HG02642 (cell line): Measurements from ENCODE around the gene GABRG3.

ENCODE experiments used
- ATAC-seq: cut with Tn5 transposase; IDR thresholded peaks from one replicate; pipeline ENCODE4 v1.9.1; 2021; ENCODE audit warnings: mild to moderate bottlenecking; ENCODE audit not compliant: unreplicated experiment, poor library complexity

Gene GABRG3

DNA sequence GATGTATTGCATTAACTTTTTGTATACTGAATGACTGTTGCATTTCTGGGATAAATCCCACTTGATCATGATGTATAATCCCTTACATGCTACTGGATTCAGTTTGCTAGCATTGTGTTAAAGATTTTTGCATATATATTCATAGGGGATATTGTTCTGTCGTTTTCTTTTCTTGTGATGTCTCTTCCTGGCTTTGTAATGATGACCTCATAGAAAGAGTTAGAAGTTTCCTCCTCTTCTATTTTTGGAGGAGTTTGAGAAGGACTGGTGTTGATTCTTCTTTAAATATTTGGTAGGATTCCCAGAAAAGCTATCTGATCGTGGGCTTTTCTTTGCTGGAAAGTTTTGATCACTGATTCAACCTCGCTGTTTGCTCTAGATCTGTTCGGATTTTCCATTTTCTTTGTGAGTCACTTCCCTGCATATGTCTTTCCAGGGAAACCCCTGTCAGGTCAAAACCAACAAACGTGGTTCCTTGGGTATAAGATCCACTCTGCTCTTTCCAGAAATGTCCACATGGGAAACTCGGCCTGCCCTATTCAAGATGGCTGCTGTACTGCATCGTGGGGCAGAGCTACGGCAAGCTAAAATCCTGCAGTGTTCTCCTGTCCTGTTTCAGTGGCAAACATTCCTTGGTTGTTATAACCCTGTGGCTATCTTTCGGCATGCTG, 120.4 kb downstream of the GABRG3 start:
- no peak for ATAC-seq

DNA sequence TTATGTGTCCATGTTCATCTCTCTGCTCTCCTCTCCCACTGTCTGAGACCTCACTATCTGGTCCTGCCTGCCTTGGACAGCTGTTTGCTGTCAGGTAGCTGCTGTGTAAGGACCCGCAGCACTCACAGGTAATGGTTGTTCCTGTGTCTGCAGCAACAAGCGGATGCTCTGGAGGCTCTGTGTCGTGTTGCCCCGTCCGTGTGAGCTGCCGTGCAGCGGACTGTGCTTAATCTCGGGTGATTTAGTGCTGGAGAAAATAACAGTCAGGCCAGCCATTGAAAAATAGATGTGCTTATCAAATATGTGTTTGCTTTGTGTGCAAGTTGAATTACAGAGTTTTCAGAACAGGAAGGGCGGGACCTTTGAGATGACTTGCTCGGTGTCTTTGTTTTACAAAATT, 121.4 kb downstream of the GABRG3 start:
- ATAC-seq = no peak

DNA sequence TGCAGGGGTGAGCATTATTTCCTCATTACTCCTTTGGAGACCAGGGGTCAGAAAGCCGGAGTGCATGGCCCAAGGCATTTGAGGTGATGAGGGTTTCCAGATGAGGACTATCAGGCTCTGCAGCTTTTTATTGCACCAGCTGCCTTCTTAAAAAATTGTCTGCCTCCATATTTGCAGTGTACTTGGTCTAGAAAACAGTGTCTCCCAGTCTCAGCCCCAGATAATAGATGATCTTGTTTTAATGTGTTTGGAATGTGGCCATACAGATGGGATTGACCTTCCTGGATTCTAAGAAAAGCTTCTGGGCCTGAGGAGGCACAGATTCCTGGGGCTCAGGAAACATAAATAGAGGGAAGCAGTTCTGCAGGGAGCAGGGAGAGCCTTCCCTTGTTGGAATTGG, 123.3 kb downstream of the GABRG3 start:
- ATAC-seq = no peak

DNA sequence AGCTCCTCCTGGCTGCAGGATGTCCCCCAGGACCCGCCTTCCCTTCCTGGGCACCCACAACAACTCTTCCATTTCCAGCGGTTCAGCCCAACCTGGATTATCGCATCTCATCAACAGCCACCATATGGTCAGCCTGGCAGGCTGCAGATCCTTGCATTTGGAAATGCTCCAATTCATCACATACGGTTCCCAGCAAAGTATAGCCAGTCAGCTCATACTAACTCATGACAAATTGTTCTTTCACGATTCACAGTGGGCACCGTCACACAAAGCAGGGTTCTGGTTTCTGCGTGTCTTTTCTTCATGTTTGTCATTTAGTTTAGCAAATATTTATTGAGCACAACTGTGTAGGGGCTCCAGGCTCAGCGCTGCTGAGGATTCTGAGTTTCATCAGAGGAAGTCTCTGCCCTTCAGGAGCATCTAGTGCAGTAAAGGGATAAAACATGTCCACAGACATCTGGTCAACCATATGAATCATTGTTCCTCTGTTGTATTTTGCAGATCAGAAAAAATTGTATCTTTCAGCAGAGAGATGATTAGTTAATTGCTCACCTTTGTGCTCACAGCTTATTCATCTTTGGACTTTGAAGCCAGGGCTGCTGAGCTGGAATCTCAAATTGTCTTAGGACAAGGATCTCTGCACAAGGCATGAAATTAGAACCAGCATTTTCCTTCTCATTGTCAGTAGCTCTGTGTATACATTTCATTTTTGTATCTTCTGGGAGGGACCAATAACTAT, 125.1 kb downstream of the GABRG3 start:
- no peak for ATAC-seq

DNA sequence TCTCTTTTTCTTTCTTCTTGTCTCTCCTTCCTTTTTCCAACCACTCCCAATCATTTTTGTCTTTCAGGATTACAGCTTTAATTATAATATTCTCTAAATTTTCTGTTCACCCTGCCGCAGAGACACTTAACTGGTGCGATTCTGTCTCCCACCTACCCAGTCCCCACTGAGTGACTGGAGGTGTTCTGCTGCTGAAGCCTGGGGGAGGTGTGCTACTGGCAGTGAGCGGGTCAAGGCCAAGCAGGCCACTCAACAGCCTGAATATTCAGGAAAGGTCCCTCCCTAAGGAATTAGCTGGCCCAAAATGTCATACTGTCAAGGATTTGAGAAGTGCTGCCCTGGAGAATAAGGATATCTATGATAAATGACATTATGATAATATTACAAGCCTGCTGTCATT, 126.5 kb downstream of the GABRG3 start:
- no peak for ATAC-seq

DNA sequence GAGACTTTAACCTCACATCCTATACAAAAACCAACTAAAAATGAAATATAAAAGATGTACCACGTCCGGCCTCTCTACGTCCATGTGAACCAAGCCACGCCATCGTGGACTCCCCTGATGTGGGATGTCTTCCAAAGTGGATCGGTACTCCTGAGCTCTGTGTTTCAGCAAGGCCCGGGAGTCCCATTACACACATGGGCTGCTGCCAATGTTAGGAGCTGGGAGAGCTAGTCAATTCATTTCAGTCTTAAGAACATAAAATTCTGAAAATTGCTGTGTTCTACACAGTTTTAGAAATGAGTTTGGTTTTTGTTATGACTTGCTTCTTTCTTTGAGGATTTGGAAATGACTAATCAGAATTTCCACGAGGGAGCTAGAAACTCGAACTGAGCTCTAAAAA, 131.0 kb downstream of the GABRG3 start:
- ATAC-seq = no peak

DNA sequence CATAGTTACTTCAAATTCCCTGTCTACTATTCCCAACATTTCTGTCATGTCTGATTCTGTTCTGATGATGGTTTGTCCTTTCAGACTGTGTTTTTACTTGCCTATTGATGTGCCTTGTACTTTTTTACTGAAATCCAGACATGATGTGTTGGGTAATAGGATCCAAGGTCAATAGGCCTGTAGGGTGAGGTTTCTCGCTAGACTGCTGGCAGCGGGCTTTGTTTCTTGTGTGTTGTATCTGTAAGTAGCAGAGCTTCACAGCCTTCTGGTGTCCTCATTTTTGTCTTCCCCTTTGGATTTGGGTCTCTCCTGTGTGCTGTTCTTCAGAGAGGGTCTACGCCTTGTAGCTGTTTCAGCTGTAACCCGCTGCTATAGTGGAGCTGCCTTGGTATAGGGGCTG, 140.3 kb downstream of the GABRG3 start:
- ATAC-seq = no peak

DNA sequence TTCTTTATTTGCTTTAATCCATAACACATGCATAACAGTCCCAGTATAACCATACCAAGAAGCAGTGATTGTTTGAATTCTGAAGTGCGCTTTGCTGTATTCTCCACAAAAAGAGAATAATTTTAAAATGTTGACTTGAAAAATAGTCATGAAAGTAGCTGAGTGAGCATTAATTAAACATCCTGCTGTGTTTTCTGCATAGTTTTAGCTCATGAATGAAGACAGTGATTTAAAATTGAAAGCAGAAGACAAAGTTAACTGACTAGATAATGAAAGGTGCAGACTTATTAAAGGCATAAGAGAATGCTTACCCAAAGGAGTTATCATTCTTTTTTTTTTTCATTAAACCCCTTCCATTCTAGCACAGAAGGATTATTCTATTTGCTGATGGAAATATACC, 143.5 kb downstream of the GABRG3 start:
- ATAC-seq = no peak

DNA sequence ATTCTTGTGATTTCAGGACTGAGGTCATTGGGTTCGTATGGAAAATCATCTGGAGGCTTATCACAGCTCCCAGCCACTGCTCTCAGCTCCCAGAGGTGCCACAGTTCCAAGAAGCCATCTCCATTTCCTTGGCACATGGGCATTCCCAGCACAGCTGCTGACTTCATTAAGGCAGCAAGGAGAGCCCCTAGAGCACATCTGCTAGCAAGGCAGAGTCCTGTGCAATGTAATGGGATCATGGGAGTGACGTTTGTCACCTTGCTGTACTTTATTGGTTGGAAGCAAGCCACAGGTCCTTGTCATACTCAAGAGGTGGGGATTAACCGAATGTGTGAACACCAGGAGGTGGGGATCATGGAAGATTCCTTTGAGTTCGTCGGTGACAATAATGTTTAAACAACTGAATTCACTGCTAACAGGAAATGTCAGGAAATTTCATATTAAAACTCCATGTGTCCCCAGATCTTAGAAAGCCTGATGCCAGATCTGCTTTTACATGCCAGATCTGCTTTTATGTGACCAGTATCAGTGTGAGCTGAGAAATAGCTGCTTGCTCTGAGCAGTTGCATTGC, 148.8 kb downstream of the GABRG3 start:
- no peak for ATAC-seq

DNA sequence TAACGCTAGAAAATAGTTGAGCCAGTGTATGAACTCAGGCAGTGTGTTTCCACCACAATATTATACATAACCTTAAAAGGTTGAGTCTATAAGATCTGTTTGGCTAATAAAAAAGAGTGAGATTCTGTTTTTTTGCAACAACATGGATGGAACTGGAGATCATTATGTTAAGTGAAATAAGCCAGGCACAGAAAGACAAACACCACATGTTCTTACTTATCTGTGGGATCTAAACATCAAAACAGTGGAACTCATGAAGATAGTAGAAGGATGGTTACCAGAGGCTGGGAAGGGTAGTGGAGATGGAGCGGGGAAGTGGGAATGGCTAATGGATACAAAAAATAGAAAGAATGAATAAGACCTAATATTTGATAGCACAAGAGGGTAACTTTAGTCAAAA, 150.7 kb downstream of the GABRG3 start:
- no peak for ATAC-seq

DNA sequence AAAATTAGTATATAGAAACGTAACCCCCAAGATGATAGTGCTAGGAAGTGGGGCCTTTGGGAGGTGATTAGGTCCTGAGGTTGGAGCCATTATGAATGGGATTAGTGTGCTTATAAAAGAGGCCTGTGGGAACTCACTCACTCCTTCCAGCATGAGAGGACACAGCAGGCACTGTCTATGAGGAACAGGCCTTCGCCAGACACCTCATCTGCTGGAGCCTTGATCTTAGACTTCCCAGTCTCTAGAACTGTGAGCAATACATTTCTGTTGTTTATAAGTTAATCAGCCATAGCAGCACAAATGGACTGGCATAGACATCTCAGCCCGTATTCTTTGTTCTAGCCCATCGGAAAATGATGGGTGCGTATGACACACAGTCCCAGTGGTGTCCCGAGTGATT, 152.3 kb downstream of the GABRG3 start:
- no peak for ATAC-seq

DNA sequence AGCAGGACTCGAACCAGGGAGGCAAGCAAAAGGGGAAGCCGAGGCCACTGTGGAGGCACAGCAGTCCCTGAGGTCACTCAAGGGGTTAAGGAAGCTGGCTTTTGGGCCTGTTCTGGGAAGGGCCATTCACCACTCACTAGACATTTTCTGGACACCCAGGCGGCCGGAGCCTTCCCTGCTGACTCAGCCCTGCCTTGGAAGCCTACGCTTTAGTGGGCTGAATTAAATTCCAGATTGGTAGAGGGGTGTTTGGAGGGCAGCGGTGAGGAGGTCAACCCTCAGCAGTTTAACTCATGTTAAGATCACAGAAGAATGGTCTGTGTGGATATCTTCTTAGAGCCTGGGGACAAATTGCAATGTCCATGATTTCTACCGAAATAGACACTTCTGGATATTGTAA, 152.8 kb downstream of the GABRG3 start:
- ATAC-seq = no peak

DNA sequence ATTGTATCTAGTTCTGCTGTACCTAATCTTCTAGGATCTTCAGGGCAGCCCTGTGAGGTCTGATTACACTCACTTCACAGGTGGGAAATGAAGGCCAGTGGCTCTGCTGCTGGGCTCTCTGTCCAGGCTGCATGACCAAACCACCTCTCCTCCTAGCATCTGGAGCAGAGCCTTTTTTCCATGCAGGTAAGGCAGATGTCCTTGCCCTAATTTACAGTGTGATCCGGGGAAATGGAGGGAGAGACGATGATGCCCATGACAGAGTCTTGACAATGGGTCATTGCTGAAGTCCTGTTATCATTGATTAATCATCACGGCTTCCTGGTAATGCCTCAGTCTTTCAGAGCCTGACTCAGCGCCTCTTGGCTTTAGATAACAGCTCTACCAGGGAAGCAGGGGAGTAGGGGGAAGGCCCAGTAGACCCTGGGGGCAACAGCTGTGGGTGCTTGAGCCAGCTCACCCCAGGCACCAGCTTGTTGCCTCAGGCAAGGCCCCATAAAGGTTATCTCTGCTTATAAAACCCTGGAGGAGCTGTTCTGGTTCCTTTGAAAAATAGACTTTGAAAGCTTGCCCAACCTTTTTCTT, 153.4 kb downstream of the GABRG3 start:
- no peak for ATAC-seq

DNA sequence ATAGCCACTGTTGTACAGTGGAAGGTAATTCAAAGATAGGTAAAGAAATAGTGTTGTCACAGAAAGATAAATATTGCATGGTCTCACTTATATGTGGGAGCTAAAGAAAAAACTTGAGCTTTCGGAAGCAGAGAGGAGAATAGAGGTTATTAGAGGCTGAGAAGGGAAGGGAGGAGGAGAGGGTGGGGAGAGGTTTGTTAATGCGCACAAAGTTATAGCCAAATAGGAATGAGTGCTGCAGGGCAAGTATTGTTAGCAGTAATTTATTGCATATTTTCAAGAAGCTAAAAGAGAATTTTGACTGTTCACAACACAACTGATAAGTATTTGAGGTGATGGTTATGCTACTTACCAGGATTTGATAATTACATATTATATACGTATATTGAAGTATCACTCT, 154.2 kb downstream of the GABRG3 start:
- no peak for ATAC-seq

DNA sequence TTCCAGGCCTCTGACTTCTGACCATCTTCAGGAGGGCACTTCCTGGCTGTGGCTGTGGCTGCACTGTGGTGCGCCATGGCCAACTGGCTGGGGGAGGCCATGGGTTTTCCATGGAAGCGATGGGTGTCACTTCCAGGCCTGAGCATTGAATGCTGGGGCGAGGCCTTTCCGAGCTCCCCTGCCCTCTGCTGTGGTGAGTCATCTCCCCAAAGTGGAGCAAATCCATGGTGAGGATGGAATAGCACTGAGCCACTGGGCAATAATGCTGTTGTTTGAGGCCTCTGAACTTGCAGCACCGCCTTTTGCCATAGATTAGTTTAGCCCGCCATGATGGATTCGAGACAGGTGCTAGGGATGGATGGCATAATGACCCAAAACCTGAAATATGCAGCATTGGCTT, 155.5 kb downstream of the GABRG3 start:
- ATAC-seq = no peak

DNA sequence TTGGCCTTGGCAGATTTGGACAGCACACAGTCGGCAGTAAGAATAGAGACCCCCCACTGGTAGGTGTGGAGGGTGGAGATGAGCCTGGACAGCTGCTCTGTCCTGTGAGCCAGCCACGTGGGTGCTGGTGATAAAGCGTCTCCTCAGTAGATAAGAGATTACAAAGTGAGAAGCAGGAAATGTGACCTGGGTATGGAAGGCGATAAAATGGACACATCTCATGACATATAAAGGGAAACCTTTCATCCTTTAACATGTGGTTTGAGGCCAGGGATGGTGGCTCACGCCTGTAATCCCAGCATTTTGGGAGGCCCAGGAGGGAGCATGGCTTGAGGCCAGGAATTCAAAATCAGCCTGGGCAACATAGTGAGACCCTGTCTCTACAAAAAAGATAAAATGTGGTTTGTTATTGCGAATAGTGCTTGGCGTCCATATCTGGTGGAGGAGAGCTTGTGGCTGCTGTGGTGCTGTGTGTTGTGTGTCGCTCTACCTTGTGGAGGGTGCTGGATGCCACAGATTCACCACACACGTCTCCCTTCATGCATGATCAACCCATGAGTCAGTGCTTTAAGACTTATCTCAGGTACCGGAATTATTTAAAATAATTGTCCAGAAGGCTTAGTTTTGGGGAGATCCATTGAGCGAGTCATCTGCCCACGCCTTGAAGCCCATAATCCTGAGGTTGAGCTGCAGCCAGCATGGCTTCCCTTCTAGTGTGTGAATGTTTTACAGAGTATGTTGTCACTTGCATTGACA, 157.0 kb downstream of the GABRG3 start:
- no peak for ATAC-seq

DNA sequence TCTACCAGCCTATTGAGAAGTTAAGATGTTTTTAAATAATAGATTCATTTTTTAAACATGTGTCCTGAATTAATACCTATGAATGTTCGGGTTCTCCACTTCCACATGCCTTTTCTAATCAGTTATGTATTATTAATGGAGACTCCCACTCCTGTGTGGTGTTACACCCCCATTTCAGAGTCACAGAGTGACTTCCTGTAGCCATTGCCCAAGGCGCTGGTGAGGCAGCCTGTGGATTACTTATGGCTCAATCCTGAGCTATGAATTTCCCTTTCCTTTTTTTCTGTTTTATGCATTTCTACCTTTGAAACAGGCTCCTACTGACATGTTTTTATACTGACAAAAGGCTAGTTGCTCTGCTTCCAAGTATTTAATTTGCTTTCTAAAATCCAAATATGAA, 162.3 kb downstream of the GABRG3 start:
- no peak for ATAC-seq

DNA sequence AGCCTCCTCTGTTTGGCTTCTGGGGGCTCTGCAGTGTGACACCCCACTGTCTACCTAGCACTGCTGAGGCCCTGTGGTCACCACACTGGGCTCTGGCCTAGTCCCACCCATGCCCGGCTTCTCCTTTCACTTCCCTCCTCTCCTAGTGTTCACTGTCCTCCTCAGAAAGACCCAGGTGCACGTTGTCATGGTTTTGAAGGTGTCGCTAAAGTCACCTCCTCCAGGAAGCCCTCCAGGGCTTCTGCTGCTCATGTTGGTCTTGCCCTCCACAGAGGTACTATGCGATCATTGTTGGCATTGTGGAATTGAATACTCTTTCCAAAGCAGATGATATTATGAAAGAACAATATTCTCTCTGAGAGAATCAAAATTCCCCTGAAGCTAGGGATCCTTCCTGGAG, 163.5 kb downstream of the GABRG3 start:
- ATAC-seq = no peak

DNA sequence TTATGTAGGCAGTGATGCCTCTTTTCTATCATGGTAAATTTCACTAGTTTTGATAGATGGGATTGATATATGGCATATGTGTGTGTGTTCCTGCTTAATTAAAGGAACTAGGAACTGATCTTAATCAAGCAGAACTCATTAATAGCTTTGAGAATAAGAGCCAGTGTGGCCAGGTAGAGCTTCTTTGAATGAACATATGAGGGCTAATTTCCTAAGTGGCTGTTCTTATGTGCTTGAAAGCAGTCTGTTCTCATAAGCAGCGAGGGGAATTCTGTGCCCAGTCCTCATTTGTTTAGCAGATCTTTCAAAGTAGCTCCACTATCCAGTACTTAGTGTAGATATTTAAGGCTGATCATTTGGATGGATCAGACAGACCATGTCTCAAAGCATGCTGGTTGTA, 164.2 kb downstream of the GABRG3 start:
- ATAC-seq = no peak

DNA sequence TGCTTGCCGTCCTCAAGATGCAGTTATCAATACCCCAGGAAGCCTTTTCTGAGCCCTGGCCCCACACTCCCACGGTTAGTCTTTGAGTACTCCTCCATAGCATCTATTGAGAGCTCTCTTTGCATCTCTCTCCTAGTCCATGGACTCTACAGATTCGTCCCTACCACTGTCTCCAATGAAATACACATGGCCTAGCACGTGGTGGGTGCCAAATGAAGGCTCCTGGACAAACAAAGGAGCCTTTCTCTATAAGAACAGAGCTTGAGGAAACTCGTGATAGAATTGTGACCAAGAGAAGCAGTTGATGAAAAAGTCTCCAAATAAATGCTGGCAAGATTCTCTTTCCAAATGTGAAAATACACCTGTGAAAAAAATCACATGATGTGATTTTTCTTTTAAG, 166.1 kb downstream of the GABRG3 start:
- no peak for ATAC-seq

DNA sequence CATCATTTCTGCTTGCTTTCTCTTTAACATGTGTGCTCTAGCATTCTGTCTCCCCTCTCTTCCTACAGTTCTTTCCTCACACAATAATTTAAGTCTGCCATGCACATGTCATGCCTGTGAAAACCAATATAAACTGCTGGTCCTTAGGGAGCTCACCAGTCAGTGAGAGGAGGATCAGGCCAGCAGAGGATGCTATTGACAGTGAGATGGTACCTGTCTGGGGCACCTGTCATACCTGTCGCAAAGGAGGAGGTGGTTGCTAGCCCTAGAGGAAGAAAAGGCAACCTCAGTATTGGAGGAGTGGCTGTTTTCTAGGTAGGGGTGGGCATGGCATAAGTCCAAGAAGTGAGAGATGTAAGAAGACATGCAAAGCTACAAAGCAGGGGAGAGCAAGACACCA, 194.6 kb downstream of the GABRG3 start:
- ATAC-seq = no peak
